HG02623 (cell line): ENCODE results near the gene CCL4.

Source experiments
- ATAC-seq: cut with Tn5 transposase; IDR thresholded peaks from one replicate; pipeline ENCODE4 v1.9.1; 2021; ENCODE audit warnings: moderate library complexity; ENCODE audit not compliant: unreplicated experiment

Gene CCL4

GRCh38 chr17:36142806-36143205, 39.2 kb downstream of the CCL4 start:
- no peak for ATAC-seq

- no peak for ATAC-seq
Observed at GRCh38 chr17:36144014-36144413, 40.4 kb downstream of the CCL4 start.

- no peak for ATAC-seq
Observed at GRCh38 chr17:36144981-36145729, 41.5 kb downstream of the CCL4 start.

GRCh38 chr17:36147601-36148000, 44.0 kb downstream of the CCL4 start:
- no peak for ATAC-seq

DNA sequence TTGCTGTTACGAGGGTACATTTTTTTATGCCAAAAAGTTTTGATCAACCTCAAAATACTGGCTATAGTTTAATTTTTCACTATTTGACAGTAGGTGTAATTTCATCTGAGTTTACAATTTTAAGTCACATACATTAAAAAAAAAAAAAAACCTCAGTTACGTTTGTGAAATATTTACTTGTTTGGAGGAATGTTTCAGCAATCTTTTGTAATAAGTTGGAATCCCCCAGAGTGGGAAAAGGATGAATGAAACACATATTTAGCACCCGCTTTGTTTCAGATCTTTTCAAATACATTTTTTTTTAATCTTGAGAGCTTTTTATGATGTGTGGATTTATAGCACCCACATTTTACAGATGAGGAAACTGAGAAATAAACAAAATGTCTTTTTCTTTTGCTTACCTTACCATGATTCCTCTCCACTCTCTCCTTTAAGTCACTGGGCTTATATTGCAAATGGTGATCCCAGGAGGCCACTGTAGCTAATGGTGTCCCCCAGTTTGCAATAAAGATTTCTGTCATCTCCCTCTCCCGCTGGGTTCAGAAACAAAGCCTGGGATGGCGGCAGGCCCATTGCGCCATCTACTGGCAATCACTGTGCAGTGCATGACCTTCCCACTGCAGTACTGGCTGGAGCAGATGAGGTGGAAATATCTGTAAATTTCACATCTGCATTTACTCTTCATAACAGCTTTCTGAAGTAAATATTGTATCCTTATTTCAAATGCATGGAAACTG, 45.1 kb downstream of the CCL4 start:
- peak; percentile 70 for ATAC-seq

DNA sequence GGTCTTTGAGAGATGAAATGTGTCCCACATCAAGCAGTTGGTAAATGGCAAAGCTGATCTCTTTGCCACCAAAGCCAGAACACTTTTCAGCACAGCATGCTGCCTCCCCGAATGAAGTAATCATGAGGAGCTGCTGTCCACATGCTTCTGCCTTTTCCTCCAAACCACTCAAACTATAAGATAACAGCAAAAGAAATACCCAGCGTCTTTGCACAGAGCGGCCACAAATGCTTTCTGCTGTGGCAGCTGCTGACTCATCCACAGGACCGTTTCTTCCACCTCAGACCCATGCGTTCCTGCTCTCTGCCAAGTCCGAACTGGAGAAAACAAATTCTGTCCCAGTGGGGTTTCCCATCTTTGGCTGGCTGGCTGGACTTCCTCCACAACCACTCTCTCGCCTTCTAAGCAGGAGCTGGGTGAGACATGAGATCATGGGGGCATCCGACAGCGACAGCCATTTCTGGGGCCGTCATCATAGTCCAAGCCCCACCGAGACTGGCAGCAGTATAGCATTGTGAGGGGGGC, 45.7 kb downstream of the CCL4 start:
- no peak for ATAC-seq

DNA sequence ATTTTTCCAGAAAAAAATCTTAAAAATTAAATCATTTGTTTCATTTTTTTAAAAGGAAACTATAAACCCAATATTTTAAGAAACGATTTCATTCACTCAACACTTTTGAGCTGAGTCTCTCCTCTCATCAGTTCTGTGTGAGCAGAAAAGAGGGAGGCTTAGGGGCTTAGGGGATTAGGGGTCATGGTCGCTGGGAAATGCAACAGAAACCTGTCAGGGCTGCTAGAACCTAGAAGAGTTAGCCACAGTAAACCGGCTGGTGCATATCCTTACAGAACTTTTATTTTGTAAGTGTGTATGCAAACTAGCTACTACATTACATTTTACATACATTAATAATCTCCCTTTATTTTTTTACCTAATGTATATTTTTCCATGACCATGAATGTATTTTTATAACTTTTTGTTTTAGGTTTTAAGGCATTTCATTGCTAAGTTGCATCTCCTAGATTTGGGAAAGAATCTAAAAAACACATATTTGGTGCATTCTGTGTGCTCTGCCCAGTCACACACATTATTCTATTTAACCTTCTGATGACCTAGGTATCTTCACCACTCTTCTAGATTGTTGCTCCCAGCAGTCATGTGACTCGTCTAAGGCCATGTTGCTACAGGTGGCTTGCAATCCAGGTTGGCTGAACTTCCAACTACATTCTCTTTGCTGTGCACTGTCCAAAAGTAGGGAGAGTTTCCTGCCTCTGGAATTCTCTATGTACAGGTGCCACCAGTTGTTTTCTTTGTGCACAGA, 48.4 kb downstream of the CCL4 start:
- ATAC-seq: no peak

DNA sequence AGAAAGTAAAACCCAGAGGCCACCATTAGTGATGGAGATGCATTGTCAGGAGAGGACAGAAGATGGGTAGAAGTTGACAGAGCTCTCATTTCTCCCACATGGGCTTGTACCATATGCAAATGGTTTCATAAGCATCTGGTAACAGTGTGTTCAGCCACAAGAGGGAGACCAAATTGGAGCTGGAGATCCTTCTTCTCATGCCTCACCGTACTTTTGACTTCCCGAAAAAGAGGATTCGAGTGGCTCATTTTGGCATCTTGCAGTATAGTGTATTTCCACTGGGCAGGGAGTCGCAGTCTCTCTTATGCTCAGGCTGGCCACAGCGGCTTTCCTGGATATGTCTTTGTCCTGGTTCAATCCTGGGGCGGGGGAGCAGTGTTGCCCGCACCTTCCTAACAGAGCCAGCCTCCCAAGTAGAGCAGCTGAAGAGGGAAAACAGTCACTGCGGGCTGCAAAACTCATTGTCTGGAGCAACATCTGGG, 49.1 kb downstream of the CCL4 start:
- no peak for ATAC-seq

GRCh38 chr17:36153895-36154610, 50.4 kb downstream of the CCL4 start:
- no peak for ATAC-seq
